Fibroblast of mammary gland (primary cell): ENCODE results near the gene PCDHB10.
"Not testable (repeated sequence)": the region's sequence is repeated elsewhere in the genome, so short reads cannot be mapped to it uniquely, and the experiment has no call there.

ENCODE experiments used
- DNase-seq: peaks from one replicate; pipeline ENCODE4 v3.0.0-alpha.2; 2010; ENCODE audit warnings: low read depth
- H3K4me3 ChIP-seq: 2 replicates; pipeline ENCODE4 v1.5.1; 2011; ENCODE audit warnings: low read depth, mild to moderate bottlenecking, low read length, moderate library complexity; ENCODE audit not compliant: control insufficient read depth
- TF ChIP-seq, protein P1 (sequence below): conservative IDR thresholded peaks from 2 replicates; pipeline ENCODE4 v1.5.1; 2011; ENCODE audit warnings: low read depth, low read length, inconsistent platforms; ENCODE audit not compliant: control insufficient read depth, insufficient read depth

Gene PCDHB10

DNA sequence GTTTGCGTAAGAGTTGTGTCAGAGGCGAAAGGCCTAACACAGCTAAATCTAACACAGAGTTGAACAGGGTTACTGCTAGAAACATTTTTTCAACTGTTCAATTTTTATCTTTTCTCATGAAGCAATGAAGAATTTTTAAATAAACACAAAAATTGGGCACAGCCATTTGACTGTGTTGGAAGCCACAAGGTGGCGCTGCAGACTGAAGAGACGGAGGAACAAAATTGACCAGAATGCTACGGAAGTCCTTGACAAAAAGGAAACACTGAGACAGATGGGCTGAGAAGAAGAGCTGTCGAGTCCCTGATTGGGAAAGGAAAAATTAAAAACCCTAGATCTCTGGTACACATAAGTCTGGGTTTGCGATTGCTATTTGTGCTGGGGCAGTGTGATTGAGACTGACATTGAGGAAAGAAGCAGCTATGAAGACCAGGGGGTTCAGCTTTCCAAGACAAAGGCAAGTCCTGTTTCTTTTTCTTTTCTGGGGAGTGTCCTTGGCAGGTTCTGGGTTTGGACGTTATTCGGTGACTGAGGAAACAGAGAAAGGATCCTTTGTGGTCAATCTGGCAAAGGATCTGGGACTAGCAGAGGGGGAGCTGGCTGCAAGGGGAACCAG, 5.1 kb upstream of the PCDHB10 start, which contains the start of gene PCDHB9:
Gene PCDHB9, plus strand, starts transcription at position 265 of the 616 bp plus-strand sequence. Its CDS starts 158 bp downstream, at position 423.
- TF ChIP-seq, protein P1, sequence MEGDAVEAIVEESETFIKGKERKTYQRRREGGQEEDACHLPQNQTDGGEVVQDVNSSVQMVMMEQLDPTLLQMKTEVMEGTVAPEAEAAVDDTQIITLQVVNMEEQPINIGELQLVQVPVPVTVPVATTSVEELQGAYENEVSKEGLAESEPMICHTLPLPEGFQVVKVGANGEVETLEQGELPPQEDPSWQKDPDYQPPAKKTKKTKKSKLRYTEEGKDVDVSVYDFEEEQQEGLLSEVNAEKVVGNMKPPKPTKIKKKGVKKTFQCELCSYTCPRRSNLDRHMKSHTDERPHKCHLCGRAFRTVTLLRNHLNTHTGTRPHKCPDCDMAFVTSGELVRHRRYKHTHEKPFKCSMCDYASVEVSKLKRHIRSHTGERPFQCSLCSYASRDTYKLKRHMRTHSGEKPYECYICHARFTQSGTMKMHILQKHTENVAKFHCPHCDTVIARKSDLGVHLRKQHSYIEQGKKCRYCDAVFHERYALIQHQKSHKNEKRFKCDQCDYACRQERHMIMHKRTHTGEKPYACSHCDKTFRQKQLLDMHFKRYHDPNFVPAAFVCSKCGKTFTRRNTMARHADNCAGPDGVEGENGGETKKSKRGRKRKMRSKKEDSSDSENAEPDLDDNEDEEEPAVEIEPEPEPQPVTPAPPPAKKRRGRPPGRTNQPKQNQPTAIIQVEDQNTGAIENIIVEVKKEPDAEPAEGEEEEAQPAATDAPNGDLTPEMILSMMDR = peak; percentile 31
- no peak within 1 kb of the TSS for H3K4me3 ChIP-seq
- peak; percentile 16 for DNase-seq

DNA sequence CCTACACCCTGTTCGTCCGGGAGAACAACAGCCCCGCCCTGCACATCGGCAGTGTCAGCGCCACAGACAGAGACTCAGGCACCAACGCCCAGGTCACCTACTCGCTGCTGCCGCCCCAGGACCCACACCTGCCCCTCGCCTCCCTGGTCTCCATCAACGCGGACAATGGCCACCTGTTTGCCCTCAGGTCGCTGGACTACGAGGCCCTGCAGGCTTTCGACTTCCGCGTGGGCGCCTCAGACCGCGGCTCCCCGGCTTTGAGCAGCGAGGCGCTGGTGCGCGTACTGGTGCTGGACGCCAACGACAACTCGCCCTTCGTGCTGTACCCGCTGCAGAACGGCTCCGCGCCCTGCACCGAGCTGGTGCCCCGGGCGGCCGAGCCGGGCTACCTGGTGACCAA, 3.5 kb upstream of the PCDHB10 start:
- not testable (repeated sequence) for H3K4me3 ChIP-seq, DNase-seq

DNA sequence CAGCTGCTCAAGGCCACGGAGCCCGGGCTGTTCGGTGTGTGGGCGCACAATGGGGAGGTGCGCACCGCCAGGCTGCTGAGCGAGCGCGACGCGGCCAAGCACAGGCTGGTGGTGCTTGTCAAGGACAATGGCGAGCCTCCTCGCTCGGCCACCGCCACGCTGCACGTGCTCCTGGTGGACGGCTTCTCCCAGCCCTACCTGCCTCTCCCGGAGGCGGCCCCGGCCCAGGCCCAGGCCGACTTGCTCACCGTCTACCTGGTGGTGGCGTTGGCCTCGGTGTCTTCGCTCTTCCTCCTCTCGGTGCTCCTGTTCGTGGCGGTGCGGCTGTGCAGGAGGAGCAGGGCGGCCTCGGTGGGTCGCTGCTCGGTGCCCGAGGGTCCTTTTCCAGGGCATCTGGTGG, 3.0 kb upstream of the PCDHB10 start:
- H3K4me3 ChIP-seq, DNase-seq: not testable (repeated sequence)

DNA sequence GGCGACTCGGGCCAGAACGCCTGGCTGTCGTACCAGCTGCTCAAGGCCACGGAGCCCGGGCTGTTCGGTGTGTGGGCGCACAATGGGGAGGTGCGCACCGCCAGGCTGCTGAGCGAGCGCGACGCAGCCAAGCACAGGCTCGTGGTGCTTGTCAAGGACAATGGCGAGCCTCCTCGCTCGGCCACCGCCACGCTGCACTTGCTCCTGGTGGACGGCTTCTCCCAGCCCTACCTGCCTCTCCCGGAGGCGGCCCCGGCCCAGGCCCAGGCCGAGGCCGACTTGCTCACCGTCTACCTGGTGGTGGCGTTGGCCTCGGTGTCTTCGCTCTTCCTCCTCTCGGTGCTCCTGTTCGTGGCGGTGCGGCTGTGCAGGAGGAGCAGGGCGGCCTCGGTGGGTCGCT, 2.2 kb downstream of the PCDHB10 start:
- DNase-seq = not testable (repeated sequence)

DNA sequence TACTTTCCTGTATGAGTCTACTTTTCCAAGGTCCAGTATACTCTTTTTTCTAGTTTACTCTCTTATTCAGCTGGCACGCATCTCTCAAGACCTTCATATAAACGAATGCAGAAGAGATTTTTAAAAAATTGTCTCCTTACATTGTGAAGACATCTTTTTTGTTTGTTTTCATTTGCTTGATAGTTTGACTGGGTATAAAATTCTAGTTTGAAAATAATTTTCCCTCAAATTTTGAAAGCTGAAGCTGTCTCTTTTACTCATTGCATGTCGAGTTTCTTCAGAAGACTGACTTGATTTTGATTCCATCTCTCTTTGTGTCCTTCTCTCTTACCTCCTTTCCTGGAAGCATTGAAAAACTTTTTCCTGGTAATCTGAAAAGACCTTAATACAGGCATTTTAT, 4.2 kb downstream of the PCDHB10 start:
- no peak for DNase-seq
- TF ChIP-seq, protein P1 = no peak
- no peak overlapping the region for H3K4me3 ChIP-seq

More for the DNA sequence above, 2.2 kb downstream of the PCDHB10 start:
- not testable (repeated sequence) for H3K4me3 ChIP-seq

DNA sequence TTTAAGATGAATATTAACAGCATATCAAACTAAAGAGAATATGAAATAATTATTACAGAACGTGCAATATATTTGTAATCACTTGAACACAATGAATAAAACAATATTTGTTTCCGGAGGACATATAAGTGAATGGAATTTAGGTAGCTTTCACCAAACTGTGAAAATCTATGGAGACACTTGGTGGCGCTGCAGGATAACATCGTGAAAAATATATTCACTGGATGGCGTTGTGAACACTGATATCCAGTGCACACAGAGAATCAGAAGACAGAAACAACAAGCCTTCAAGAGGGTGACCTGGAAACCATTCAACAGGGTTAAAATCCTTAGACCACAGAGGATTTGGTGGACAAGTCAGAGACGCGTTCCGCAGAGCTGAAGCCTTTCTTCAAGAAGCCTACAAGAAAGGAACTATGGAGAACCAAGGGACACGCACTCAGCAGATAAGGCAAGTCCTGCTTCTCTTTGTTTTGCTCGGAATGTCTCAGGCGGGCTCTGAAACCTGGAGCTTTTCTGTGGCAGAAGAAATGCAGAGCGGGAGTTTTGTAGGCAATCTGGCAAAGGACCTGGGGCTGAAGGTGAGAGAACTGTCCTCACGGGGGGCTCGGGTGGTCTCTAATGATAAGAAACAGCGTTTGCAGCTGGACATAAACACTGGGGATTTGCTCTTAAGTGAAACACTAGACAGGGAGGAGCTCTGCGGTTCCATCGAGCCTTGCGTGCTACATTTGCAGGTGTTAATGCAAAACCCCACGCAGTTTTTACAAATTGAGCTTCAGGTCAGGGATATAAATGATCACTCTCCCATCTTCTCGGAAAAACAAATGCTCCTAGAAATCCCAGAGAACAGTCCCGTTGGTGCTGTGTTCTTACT, 7.4 kb downstream of the PCDHB10 start, which contains the start of gene PCDHB11:
Gene PCDHB11, plus strand, starts transcription at position 269 of the 877 bp plus-strand sequence. Its CDS starts 148 bp downstream, at position 417.
- no peak within 1 kb of the TSS for H3K4me3 ChIP-seq

DNA sequence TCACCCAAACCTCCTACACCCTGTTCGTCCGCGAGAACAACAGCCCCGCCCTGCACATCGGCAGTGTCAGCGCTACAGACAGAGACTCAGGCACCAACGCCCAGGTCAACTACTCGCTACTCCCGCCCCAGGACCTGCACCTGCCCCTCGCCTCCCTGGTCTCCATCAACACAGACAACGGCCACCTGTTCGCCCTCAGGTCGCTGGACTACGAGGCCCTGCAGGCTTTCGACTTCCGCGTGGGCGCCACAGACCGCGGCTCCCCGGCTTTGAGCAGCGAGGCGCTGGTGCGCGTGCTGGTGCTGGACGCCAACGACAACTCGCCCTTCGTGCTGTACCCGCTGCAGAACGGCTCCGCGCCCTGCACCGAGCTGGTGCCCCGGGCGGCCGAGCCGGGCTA, 9.0 kb downstream of the PCDHB10 start:
- H3K4me3 ChIP-seq, DNase-seq: not testable (repeated sequence)

More for the DNA sequence above, 7.4 kb downstream of the PCDHB10 start, which contains the start of gene PCDHB11:
- TF ChIP-seq, protein P1 = no peak
- no peak for DNase-seq

DNA sequence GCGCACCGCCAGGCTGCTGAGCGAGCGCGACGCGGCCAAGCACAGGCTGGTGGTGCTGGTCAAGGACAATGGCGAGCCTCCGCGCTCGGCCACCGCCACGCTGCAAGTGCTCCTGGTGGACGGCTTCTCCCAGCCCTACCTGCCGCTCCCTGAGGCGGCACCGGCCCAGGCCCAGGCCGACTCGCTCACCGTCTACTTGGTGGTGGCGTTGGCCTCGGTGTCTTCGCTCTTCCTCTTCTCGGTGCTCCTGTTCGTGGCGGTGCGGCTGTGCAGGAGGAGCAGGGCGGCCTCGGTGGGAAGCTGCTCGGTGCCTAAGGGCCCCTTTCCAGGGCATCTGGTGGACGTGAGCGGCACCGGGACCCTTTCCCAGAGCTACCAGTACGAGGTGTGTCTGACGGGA, 9.5 kb downstream of the PCDHB10 start:
- not testable (repeated sequence) for H3K4me3 ChIP-seq, DNase-seq

DNA sequence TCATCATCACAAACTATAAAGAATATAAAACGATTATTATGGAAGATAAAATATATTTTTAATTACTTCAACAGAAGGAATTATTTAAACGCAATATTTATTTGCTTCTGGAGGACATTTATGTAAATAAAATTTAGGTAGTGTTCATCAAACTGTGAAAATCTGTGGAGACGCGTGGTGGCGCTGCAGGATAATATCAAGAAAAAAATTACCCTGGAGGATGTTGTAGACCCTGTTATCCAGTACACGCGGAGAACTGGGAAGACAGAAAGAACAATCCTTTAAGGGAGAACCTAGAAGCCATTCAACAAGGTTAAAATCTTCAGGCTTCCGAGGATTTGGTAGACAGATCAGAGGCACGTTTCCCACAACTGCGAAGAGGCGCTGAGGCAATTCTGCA, 16.3 kb downstream of the PCDHB10 start, which contains the start of gene PCDHB12:
Gene PCDHB12, plus strand, starts transcription at position 242 of the 400 bp plus-strand sequence. CDS start 189 bp downstream, outside the sequence.
- no peak within 1 kb of the TSS for H3K4me3 ChIP-seq
- DNase-seq = no peak
- TF ChIP-seq, protein P1 = no peak

DNA sequence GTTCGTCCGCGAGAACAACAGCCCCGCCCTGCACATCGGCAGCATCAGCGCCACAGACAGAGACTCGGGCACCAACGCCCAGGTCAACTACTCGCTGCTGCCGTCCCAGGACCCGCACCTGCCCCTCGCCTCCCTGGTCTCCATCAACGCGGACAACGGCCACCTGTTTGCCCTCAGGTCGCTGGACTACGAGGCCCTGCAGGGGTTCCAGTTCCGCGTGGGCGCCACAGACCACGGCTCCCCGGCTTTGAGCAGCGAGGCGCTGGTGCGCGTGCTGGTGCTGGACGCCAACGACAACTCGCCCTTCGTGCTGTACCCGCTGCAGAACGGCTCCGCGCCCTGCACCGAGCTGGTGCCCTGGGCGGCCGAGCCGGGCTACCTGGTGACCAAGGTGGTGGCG, 18.1 kb downstream of the PCDHB10 start:
- not testable (repeated sequence) for DNase-seq, H3K4me3 ChIP-seq

DNA sequence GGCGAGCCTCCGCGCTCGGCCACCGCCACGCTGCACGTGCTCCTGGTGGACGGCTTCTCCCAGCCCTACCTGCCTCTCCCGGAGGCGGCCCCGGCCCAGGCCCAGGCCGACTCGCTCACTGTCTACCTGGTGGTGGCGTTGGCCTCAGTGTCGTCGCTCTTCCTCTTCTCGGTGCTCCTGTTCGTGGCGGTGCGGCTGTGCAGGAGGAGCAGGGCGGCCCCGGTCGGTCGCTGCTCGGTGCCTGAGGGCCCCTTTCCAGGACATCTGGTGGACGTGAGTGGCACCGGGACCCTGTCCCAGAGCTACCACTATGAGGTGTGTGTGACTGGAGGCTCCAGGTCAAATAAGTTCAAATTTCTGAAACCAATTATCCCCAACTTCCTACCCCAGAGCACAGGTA, 18.7 kb downstream of the PCDHB10 start:
- DNase-seq, H3K4me3 ChIP-seq: not testable (repeated sequence)

DNA sequence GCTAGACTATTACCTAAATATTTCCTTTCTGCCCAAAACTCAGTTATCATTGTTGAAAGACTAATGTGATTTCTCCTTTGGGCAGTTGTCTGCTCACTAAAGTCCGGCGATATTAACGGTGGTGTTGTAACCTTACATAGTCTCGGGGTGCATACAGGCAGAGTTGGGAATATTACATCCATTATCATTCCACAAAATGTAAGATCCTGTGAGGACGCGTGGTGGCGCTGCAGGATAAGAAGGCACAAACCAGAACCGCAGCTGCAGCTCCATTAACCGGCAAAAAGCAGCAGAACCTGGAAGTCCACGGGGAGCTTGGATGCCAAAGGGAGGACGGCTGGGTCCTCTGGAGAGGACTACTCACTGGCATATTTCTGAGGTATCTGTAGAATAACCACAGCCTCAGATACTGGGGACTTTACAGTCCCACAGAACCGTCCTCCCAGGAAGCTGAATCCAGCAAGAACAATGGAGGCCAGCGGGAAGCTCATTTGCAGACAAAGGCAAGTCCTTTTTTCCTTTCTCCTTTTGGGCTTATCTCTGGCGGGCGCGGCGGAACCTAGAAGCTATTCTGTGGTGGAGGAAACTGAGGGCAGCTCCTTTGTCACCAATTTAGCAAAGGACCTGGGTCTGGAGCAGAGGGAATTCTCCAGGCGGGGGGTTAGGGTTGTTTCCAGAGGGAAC, 21.6 kb downstream of the PCDHB10 start, which contains the start of gene PCDHB13:
Gene PCDHB13, plus strand, starts transcription at position 264 of the 684 bp plus-strand sequence. Its CDS starts 205 bp downstream, at position 469.
- DNase-seq = peak; percentile 15

DNA sequence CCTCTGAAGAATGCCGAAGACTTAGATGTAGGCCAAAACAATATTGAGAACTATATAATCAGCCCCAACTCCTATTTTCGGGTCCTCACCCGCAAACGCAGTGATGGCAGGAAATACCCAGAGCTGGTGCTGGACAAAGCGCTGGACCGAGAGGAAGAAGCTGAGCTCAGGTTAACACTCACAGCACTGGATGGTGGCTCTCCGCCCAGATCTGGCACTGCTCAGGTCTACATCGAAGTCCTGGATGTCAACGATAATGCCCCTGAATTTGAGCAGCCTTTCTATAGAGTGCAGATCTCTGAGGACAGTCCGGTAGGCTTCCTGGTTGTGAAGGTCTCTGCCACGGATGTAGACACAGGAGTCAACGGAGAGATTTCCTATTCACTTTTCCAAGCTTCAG, 22.4 kb downstream of the PCDHB10 start:
- H3K4me3 ChIP-seq, DNase-seq: not testable (repeated sequence)

More for the DNA sequence above, 21.6 kb downstream of the PCDHB10 start, which contains the start of gene PCDHB13:
- not testable (repeated sequence) for H3K4me3 ChIP-seq
